Mucosa of descending colon (tissue), 3 donors: Measurements from ENCODE around the gene ACACB. TPM values are rescaled to one million over a fixed set of nuclear protein-coding genes. Genes with fewer than 3 reads are reported as not detected.

Experiments
- ATAC-seq: fragments of 200-7000 bp; cut with Tn5 transposase; one replicate; pipeline ENCODE4 v1.9.1; 2020; ENCODE audit warnings: mild to moderate bottlenecking, moderate library complexity
- DNase-seq, 3 donors: peaks; one replicate each; pipeline ENCODE4 v3.0.0-alpha.2; 2020
- H3K36me3 ChIP-seq: fragments of 200-600 bp; one replicate; pipeline ENCODE4 v1.8.0; 2021; ENCODE audit warnings: low read depth, mild to moderate bottlenecking
- H3K4me1 ChIP-seq: fragments of 200-600 bp; one replicate; pipeline ENCODE4 v1.8.0; 2021; ENCODE audit warnings: low read depth, mild to moderate bottlenecking
- H3K4me3 ChIP-seq: fragments of 200-600 bp; one replicate; pipeline ENCODE4 v1.8.0; 2021; ENCODE audit warnings: mild to moderate bottlenecking
- H3K9me3 ChIP-seq: fragments of 200-600 bp; one replicate; pipeline ENCODE4 v1.8.0; 2021; ENCODE audit warnings: mild to moderate bottlenecking
- CTCF ChIP-seq: fragments of 200-600 bp; IDR thresholded peaks from one replicate; pipeline ENCODE4 v1.8.0; 2022; ENCODE audit warnings: antibody characterized with exemption, mild to moderate bottlenecking
- intact Hi-C, 2 donors: fragments of 100-400 bp; cut with DNase I in 1 of 2; cut with micrococcal nuclease in 1 of 2; formaldehyde crosslinking; loops; one replicate each; pipeline versions ENCODE4 v1.11.0 to v1.11.1; 2022; cut with DNase I, micrococcal nuclease
- total RNA-seq, 3 donors: library from RNA; stranded (reverse); fragmentation: NEBNext Ultra II Directional in 2 of 3; extraction: Animal tissue kit (Norgen Biotek cat#: 25700) in 2 of 3; gene quantifications; one replicate each; pipeline versions ENCODE4 v1.2.1 to v1.2.4, GENCODE V29; 2021 to 2023
- donor health status: DM: no; HTN: no; CAD: no; lungs with moderate emphysema.
- donor health status: DM: no; HTN: no; CAD: no.
- donor health status: DM: no; HTN: yes; CAD: no.

The ACACB gene
- total RNA-seq, 3 donors from 2014 or later, result 54.4 to 155 (median 66.3) TPM

GRCh38 chr12:109209082-109209481, 92.7 kb downstream of the ACACB start:
- intact Hi-C loops, result no loop called here
- Histone ChIP-seq H3K4me3 (no peak overlapping the region), H3K9me3 (no peaks in the 10 kb centered on the region), H3K4me1 (no peaks in the 10 kb centered on the region), H3K36me3 (peaks cover 4% of the 10 kb centered on the region)
- ATAC-seq, result no peak
- no peak for TF ChIP-seq CTCF
- DNase-seq, result no peak

DNA sequence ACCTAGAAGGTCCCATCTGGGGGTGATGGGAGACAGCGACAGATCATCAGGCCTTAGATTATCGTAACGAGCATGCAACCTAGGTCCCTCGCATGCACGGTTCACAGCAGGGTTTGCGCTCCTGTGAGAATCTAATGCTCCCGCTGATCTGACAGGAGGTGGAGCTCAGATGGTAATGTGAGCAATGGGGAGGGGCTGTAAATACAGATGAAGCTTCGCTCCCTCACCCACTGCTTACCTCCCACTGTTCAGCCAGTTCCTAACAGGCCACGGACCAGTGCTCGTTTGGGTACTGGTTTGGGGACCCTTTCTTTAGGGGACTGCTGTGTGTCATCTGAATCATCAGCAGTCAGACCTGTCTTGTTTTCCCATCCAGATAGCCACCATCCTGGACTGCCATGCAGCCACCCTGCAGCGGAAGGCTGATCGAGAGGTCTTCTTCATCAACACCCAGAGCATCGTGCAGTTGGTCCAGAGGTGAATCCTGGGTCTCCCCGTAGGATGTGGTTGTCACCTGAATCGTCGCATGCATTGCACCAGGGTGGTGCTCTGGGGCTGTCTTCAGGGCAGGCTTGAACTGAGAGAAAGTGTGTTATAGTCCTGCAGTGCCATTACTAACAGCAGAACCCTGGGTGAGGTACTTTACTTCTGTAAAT, 96.2 kb downstream of the ACACB start:
- Histone ChIP-seq H3K4me1 (no peaks in the 10 kb centered on the region), H3K4me3 (no peak overlapping the region), H3K36me3 (peaks cover 2% of the 10 kb centered on the region), H3K9me3 (no peaks in the 10 kb centered on the region)
- ATAC-seq (no peak), DNase-seq (no peak)
- intact Hi-C loops, result no loop called here
- no peak for TF ChIP-seq CTCF

GRCh38 chr12:109214131-109214530, 97.7 kb downstream of the ACACB start:
- DNase-seq (no peak), ATAC-seq (no peak)
- no peak for TF ChIP-seq CTCF
- no peaks in the 10 kb centered on the region for H3K36me3 ChIP-seq
- intact Hi-C loops, result no loop called here
- H3K4me3 ChIP-seq, result no peak overlapping the region
- no peaks in the 10 kb centered on the region for H3K9me3 ChIP-seq
- no peaks in the 10 kb centered on the region for H3K4me1 ChIP-seq

DNA sequence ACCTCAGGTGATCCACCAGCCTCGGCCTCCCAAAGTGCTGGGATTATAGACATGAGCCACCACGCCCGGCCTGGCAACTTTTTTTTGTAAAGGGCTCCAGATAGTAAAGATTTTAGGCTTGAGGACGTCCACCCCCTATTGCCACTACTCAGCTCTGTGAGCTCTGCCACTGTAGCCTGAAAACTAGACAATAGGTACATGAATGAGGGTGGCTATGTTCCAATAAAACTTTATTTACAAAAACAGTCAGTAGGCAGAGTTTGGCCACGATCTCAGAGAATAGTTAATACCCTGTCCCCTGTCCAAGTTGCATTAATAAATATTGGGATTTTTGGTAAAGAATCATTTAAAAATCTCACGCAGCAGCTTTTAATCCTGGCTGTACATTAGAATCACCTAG, 102.6 kb downstream of the ACACB start:
- H3K36me3 ChIP-seq, result peaks cover 4% of the 10 kb centered on the region
- no peaks in the 10 kb centered on the region for H3K4me1 ChIP-seq
- ATAC-seq (no peak), DNase-seq (no peak)
- H3K9me3 ChIP-seq, result no peaks in the 10 kb centered on the region
- H3K4me3 ChIP-seq, result no peak overlapping the region
- no peak for TF ChIP-seq CTCF
- intact Hi-C loops, result no loop called here

DNA sequence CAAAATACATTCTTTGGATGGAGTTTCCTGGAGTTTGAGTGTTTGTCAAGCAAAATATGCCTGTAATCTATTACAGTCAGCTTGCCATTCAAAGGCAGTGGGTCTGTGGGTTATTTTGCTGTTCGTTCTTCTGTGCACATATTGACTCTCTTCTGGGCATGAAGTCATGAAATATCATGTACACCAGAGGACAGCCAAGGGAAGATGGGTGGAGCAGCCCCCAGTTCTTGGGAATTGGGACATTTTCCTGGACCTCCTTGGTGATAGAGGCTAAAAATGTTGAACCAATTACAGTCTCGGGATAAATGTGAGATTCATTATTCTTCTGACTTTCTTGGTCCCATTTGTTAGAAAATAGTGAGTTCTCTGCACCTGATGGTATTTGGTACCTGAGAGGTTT, 103.6 kb downstream of the ACACB start:
- H3K36me3 ChIP-seq, result peaks cover 5% of the 10 kb centered on the region
- TF ChIP-seq CTCF, result no peak

More for the DNA sequence above, 103.6 kb downstream of the ACACB start:
- H3K4me3 ChIP-seq, result no peak overlapping the region
- ATAC-seq (no peak), DNase-seq (no peak)
- intact Hi-C loops, result no loop called here
- no peaks in the 10 kb centered on the region for H3K9me3 ChIP-seq
- no peaks in the 10 kb centered on the region for H3K4me1 ChIP-seq
